Gastroesophageal sphincter (tissue), 3 donors: Measurements from ENCODE around the gene ISG15.

Experiments
- CTCF ChIP-seq, 4 experiments: fragments of 200-600 bp in 2 of 4; fragments of 450-650 bp in 2 of 4; sonication (generic) in 1 of 4; IDR thresholded peaks; one replicate each; pipeline ENCODE4 v1.5.1; 2017 to 2019; ENCODE audit warnings: antibody characterized with exemption in 4 of 4, mild to moderate bottlenecking in 2 of 4, moderate library complexity in 2 of 4
- EP300 ChIP-seq: sonication (generic); formaldehyde crosslinking; IDR thresholded peaks from one replicate; pipeline ENCODE4 v1.6.1; 2017; ENCODE audit warnings: antibody characterized with exemption, mild to moderate bottlenecking

- no peak for TF ChIP-seq CTCF (IDR thresholded peaks at IDR 0.05)
- TF ChIP-seq EP300: no peak
Observed at GRCh38 chr1:1049318-1050165, 36.2 kb downstream of the ISG15 start.
